HepG2 (cell line): ENCODE measurements around the gene SLC5A6. TPM values are rescaled to one million over a fixed set of nuclear protein-coding genes. Genes with fewer than 3 reads are reported as not detected.

Experiments
- CBFB ChIP-seq: sonication (generic); formaldehyde crosslinking; IDR thresholded peaks from 2 replicates; pipeline ENCODE4 v1.4.0; 2020; ENCODE audit warnings: missing genetic modification reagents
- MLXIP ChIP-seq: sonication (generic); formaldehyde crosslinking; IDR thresholded peaks from 2 replicates; pipeline ENCODE4 v1.9.0; 2021; ENCODE audit warnings: missing genetic modification reagents, borderline replicate concordance
- NCOA1 ChIP-seq: sonication (generic); formaldehyde crosslinking; IDR thresholded peaks from 2 replicates; pipeline ENCODE4 v1.9.0; 2021; ENCODE audit warnings: missing genetic modification reagents
- ZFP1 ChIP-seq: IDR thresholded peaks from 2 replicates; pipeline ENCODE4 v1.6.1; 2016
- ZFP36 ChIP-seq: fragments of 150-350 bp; IDR thresholded peaks from 2 replicates; pipeline ENCODE4 v1.6.1; 2018; ENCODE audit warnings: borderline replicate concordance, low read length, low read depth; ENCODE audit not compliant: partially characterized antibody
- ZFP37 ChIP-seq: sonication (generic); formaldehyde crosslinking; IDR thresholded peaks from 2 replicates; pipeline ENCODE4 v1.4.0; 2020; ENCODE audit warnings: missing genetic modification reagents, borderline replicate concordance
- ZNF121 ChIP-seq: sonication (generic); formaldehyde crosslinking; IDR thresholded peaks from 2 replicates; pipeline ENCODE4 v1.5.0; 2020; ENCODE audit warnings: mild to moderate bottlenecking, missing genetic modification reagents
- ZNF136 ChIP-seq: sonication (generic); formaldehyde crosslinking; IDR thresholded peaks from 2 replicates; pipeline ENCODE4 v1.8.1; 2022; ENCODE audit warnings: low read depth, mild to moderate bottlenecking, moderate library complexity, missing genetic modification reagents
- ZNF331 ChIP-seq: sonication (generic); formaldehyde crosslinking; IDR thresholded peaks from 2 replicates; pipeline ENCODE4 v1.4.0; 2020; ENCODE audit warnings: missing genetic modification reagents
- ZNF550 ChIP-seq: sonication (generic); formaldehyde crosslinking; IDR thresholded peaks from 2 replicates; pipeline ENCODE4 v1.4.0; 2020; ENCODE audit warnings: mild to moderate bottlenecking, missing genetic modification reagents, borderline replicate concordance
- ZNF614 ChIP-seq: IDR thresholded peaks from 2 replicates; pipeline ENCODE4 v1.6.1; 2018; ENCODE audit warnings: missing biosample characterization, missing genetic modification reagents, inconsistent platforms, borderline replicate concordance
- ZNF704 ChIP-seq: sonication (generic); formaldehyde crosslinking; IDR thresholded peaks from 2 replicates; pipeline ENCODE4 v1.8.1; 2023; ENCODE audit warnings: mild to moderate bottlenecking, inconsistent platforms, moderate library complexity, missing genetic modification reagents, borderline replicate concordance
- ZNF800 ChIP-seq: sonication (generic); formaldehyde crosslinking; IDR thresholded peaks from 2 replicates; pipeline ENCODE4 v1.4.0; 2020; ENCODE audit warnings: missing genetic modification reagents
- ZNF850 ChIP-seq: sonication (generic); formaldehyde crosslinking; conservative IDR thresholded peaks from 2 replicates; pipeline ENCODE4 v1.9.0; 2021; ENCODE audit warnings: mild to moderate bottlenecking, missing genetic modification reagents
- ZSCAN25 ChIP-seq: sonication (generic); formaldehyde crosslinking; IDR thresholded peaks from 2 replicates; pipeline ENCODE4 v1.8.0; 2022; ENCODE audit warnings: mild to moderate bottlenecking, missing genetic modification reagents
- polyA plus RNA-seq, 8 experiments: library from polyadenylated mRNA; depleted of rRNA in 3 of 8; stranded (reverse) in 7 of 8; unstranded in 1 of 8; fragments of >200 nt; fragmentation: Illumina TruSeq in 4 of 8; extraction: Trizol in 4 of 8; gene quantifications; 2 replicates each; pipeline versions ENCODE4 v1.2.1 to v1.2.3, GENCODE V29; 2011 to 2016; ENCODE audit warnings: low read depth in 4 of 8, missing spikeins in 1 of 8, mixed read lengths in 1 of 8; ENCODE audit not compliant: insufficient read depth in 1 of 8
- total RNA-seq, 5 experiments: library from RNA; depleted of rRNA; stranded (reverse); fragments of >200 nt; fragmentation: Illumina TruSeq; extraction: Trizol; gene quantifications; 2 replicates each; pipeline ENCODE4 v1.2.3, GENCODE V29; 2016; ENCODE audit warnings: low read depth in 1 of 5
- TF ChIP-seq, protein P1 (sequence below): sonication (generic); formaldehyde crosslinking; IDR thresholded peaks from 2 replicates; pipeline ENCODE4 v1.4.0; 2020; ENCODE audit warnings: mild to moderate bottlenecking, missing genetic modification reagents
- TF ChIP-seq, protein P2 (sequence below): sonication (generic); formaldehyde crosslinking; conservative IDR thresholded peaks from 2 replicates; pipeline ENCODE4 v1.4.0; 2020; ENCODE audit warnings: mild to moderate bottlenecking, missing genetic modification reagents, moderate library complexity

SLC5A6 gene
- total and polyA plus RNA-seq, 2 of the 13 experiments (the other 11 are each of a cell fraction or from before 2014, with no cell fraction given) = 135 to 417 TPM

DNA sequence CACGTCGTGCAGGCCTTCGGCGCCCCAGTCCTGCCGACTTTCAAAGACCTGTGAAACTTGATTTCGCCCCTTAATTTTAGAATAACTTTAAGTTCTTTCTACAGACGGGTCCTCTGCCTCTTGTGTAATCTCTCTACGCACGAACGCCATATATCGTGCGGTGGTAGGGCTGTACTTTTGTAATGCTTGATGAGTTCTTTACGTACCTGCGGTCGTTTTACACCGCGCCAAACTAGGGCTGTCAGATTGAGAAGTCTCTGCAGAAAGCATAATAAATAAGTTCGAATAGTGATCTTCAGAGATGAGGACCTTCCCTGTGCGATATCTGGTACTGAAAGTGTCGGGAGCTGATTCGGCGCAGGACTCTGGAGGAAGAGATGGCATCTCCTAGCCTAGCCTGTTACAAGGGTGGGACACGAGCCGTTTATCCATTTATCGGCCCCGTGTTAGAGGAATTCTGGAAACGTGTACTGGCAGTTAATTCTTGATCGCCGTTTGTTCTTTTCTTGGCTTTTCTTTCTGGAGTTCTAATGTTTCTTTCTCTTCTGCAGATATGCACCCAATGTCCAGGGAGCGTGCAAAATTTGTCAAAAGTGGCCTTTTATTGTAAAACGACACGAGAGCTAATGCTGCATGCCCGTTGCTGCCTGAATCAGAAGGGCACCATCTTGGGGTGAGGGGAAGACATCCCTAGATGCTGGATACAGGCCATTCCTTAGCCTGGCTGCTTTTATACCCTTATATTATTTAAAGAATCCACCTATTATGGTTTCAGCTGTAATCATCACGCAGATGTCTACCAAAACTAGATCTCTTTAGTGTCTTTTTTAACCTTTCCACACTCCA is 781 bp upstream of the SLC5A6 start (continued):
- TF ChIP-seq NCOA1 (CRISPR knock-in tag) (no peak), ZNF800 (CRISPR knock-in tag) (no peak), ZFP37 (CRISPR knock-in tag) (0 out of 2 replicates have a peak, but pooled peaks have one; percentile 16), ZNF614 (no peak), ZNF121 (CRISPR knock-in tag) (no peak), CBFB (CRISPR knock-in tag) (no peak; the same call in 1 of the 2 replicates), MLXIP (no peak), ZNF550 (CRISPR knock-in tag) (no peak), ZFP36 (no peak), ZNF850 (0 out of 2 replicates have a peak, but pooled peaks have one; percentile 7), ZSCAN25 (CRISPR knock-in tag) (no peak), ZFP1 (CRISPR knock-in tag) (no peak), ZNF331 (no peak), ZNF136 (CRISPR knock-in tag) (no peak), ZNF704 (CRISPR knock-in tag) (no peak)
- TF ChIP-seq, protein P1, sequence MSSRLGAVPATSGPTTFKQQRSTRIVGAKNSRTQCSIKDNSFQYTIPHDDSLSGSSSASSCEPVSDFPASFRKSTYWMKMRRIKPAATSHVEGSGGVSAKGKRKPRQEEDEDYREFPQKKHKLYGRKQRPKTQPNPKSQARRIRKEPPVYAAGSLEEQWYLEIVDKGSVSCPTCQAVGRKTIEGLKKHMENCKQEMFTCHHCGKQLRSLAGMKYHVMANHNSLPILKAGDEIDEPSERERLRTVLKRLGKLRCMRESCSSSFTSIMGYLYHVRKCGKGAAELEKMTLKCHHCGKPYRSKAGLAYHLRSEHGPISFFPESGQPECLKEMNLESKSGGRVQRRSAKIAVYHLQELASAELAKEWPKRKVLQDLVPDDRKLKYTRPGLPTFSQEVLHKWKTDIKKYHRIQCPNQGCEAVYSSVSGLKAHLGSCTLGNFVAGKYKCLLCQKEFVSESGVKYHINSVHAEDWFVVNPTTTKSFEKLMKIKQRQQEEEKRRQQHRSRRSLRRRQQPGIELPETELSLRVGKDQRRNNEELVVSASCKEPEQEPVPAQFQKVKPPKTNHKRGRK (CRISPR knock-in tag) = 0 out of 2 replicates have a peak, but pooled peaks have one; percentile 20
- TF ChIP-seq, protein P2, sequence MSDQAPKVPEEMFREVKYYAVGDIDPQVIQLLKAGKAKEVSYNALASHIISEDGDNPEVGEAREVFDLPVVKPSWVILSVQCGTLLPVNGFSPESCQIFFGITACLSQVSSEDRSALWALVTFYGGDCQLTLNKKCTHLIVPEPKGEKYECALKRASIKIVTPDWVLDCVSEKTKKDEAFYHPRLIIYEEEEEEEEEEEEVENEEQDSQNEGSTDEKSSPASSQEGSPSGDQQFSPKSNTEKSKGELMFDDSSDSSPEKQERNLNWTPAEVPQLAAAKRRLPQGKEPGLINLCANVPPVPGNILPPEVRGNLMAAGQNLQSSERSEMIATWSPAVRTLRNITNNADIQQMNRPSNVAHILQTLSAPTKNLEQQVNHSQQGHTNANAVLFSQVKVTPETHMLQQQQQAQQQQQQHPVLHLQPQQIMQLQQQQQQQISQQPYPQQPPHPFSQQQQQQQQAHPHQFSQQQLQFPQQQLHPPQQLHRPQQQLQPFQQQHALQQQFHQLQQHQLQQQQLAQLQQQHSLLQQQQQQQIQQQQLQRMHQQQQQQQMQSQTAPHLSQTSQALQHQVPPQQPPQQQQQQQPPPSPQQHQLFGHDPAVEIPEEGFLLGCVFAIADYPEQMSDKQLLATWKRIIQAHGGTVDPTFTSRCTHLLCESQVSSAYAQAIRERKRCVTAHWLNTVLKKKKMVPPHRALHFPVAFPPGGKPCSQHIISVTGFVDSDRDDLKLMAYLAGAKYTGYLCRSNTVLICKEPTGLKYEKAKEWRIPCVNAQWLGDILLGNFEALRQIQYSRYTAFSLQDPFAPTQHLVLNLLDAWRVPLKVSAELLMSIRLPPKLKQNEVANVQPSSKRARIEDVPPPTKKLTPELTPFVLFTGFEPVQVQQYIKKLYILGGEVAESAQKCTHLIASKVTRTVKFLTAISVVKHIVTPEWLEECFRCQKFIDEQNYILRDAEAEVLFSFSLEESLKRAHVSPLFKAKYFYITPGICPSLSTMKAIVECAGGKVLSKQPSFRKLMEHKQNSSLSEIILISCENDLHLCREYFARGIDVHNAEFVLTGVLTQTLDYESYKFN (CRISPR knock-in tag) = no peak
